Spleen (tissue), 11 donors: ENCODE results near the gene EEF1AKMT4. TPM values are rescaled to one million over a fixed set of nuclear protein-coding genes. Genes with fewer than 3 reads are reported as not detected.

Experiments
- DNase-seq: peaks from one replicate; pipeline ENCODE4 v3.0.0-alpha.2; 2020
- H3K27ac ChIP-seq, 8 donors: fragments of 200-600 bp; sonication (generic) in 7 of 8; 1 replicate in 4 of 8; 2 replicates in 4 of 8; pipeline versions ENCODE4 v1.5.0 to v1.8.0; 2016 to 2021; ENCODE audit warnings: inconsistent platforms in 4 of 8, mild to moderate bottlenecking in 4 of 8, moderate library complexity in 1 of 8
- H3K27me3 ChIP-seq, 7 donors: fragments of 200-600 bp; sonication (generic) in 6 of 7; replicated peaks in 1 of 7; 1 replicate in 4 of 7; 2 replicates in 3 of 7; pipeline versions ENCODE4 v1.5.0 to v1.8.0; 2016 to 2021; ENCODE audit warnings: inconsistent platforms in 3 of 7, mild to moderate bottlenecking in 1 of 7
- H3K36me3 ChIP-seq, 6 donors: fragments of 200-600 bp; sonication (generic) in 5 of 6; 1 replicate in 4 of 6; 2 replicates in 2 of 6; pipeline versions ENCODE4 v1.5.0 to v1.8.0; 2016 to 2021; ENCODE audit warnings: inconsistent platforms in 2 of 6
- H3K4me1 ChIP-seq, 6 donors: fragments of 200-600 bp; sonication (generic) in 5 of 6; 1 replicate in 3 of 6; 2 replicates in 3 of 6; pipeline versions ENCODE4 v1.5.0 to v1.8.0; 2016 to 2021; ENCODE audit warnings: inconsistent platforms in 3 of 6
- H3K4me3 ChIP-seq, 8 donors: fragments of 200-600 bp; sonication (generic) in 7 of 8; 1 replicate in 4 of 8; 2 replicates in 4 of 8; pipeline versions ENCODE4 v1.5.0 to v1.8.0; 2016 to 2021; ENCODE audit warnings: inconsistent platforms in 4 of 8, mild to moderate bottlenecking in 4 of 8, moderate library complexity in 2 of 8
- H3K9me3 ChIP-seq, 8 donors: fragments of 200-600 bp; sonication (generic) in 7 of 8; 1 replicate in 4 of 8; 2 replicates in 4 of 8; pipeline versions ENCODE4 v1.5.0 to v1.8.0; 2016 to 2021; ENCODE audit warnings: inconsistent platforms in 4 of 8
- CTCF ChIP-seq, 11 experiments: fragments of 200-600 bp in 7 of 11; fragments of 450-650 bp in 4 of 11; sonication (generic) in 4 of 11; IDR thresholded peaks in 8 of 11; conservative IDR thresholded peaks in 3 of 11; 1 replicate in 7 of 11; 2 replicates in 4 of 11; pipeline versions ENCODE4 v1.4.0 to v1.8.0; 2016 to 2021; ENCODE audit warnings: antibody characterized with exemption in 11 of 11, inconsistent platforms in 4 of 11, mild to moderate bottlenecking in 1 of 11
- POLR2A ChIP-seq, 3 donors: fragments of 450-650 bp; IDR thresholded peaks; one replicate each; pipeline ENCODE4 v1.5.1; 2017; ENCODE audit warnings: antibody characterized with exemption in 3 of 3, mild to moderate bottlenecking in 1 of 3
- POLR2AphosphoS5 ChIP-seq, 3 donors: sonication (generic); formaldehyde crosslinking; IDR thresholded peaks; one replicate each; pipeline ENCODE4 v1.5.1; 2017; ENCODE audit warnings: antibody characterized with exemption in 3 of 3
- WGBS, 5 donors: extraction: QIAGEN DNeasy Blood & Tissue Kit in 3 of 5; methylation state at CpG; one replicate each; pipeline versions ENCODE4 v1.1.5 to v1.1.7; 2013 to 2018; 5-methylcytosine and 5-hydroxymethylcytosine counted together
- intact Hi-C: fragments of 100-400 bp; cut with DNase I; formaldehyde crosslinking; loops from one replicate; pipeline ENCODE4 v1.15.0; 2023; ENCODE audit warnings: low total_unique reads
- polyA plus RNA-seq, 3 donors: library from polyadenylated mRNA; stranded (reverse); fragments of 200-250 nt; gene quantifications; one replicate each; pipeline ENCODE4 v1.2.1, GENCODE V29; 2013
- total RNA-seq, 7 donors: library from RNA; depleted of rRNA in 3 of 7; stranded (reverse); fragments of >200 nt in 3 of 7; fragmentation: NEBNext Ultra II Directional in 4 of 7; extraction: Animal tissue kit (Norgen Biotek cat#: 25700) in 4 of 7; gene quantifications; one replicate each; pipeline versions ENCODE4 v1.1.0 to v1.2.1, GENCODE V29; 2016 to 2021
- donor health status: healthy with polysubstance abuse.
- donor health status: DM: no; HTN: no; CAD: no; lungs with moderate emphysema.
- donor health status: DM: no; HTN: no; CAD: no.
- donor health status: Bipolar disorder and iron deficiency.
- donor health status: healthy.
- donor health status: DM: no; HTN: no; CAD: no.
- donor health status: DM: yes; HTN: yes; CAD: no.

The EEF1AKMT4 gene
- total and polyA plus RNA-seq, 10 donors: 1.2 to 5.4 (median 3.1) TPM

- Histone ChIP-seq H3K4me1 (no peaks in the 10 kb centered on the region), H3K9me3 (no peaks in the 10 kb centered on the region), H3K27ac (no peak overlapping the region), H3K4me3 (no peak overlapping the region), H3K36me3 (no peaks in the 10 kb centered on the region), H3K27me3 (peaks cover 0 to 34% (median 3%) of the 10 kb centered on the region in 7 donors)
- DNase-seq: no peak
- 87 to 98% (median 90%) methylated on average over 4 of the region's 4 CpGs for WGBS, 5 donors
- TF ChIP-seq POLR2A (IDR thresholded peaks at IDR 0.05) (no peak), POLR2AphosphoS5 (IDR thresholded peaks at IDR 0.05) (no peak), CTCF (IDR thresholded peaks at IDR 0.05 in 8 of 11, conservative IDR thresholded peaks at IDR 0.05 in 3 of 11) (no peak)
- intact Hi-C loops: no loop called here
Measured at GRCh38 chr3:184282941-184283340, 33.5 kb downstream of the EEF1AKMT4 start.

GRCh38 chr3:184283681-184284080 is 34.2 kb downstream of the EEF1AKMT4 start:
- Histone ChIP-seq H3K9me3 (no peaks in the 10 kb centered on the region), H3K4me3 (no peak overlapping the region), H3K27ac (no peak overlapping the region), H3K27me3 (peaks cover 0 to 28% (median 3%) of the 10 kb centered on the region in 7 donors), H3K4me1 (no peaks in the 10 kb centered on the region), H3K36me3 (no peaks in the 10 kb centered on the region)
- intact Hi-C loops: no loop called here
- 88 to 93% (median 89%) methylated on average over 8 of the region's 8 CpGs for WGBS, 5 donors
- TF ChIP-seq POLR2A (IDR thresholded peaks at IDR 0.05): no peak
- no peak for TF ChIP-seq CTCF (IDR thresholded peaks at IDR 0.05 in 8 of 11, conservative IDR thresholded peaks at IDR 0.05 in 3 of 11)
- TF ChIP-seq POLR2AphosphoS5 (IDR thresholded peaks at IDR 0.05): no peak
- no peak for DNase-seq

GRCh38 chr3:184284696-184285095 is 35.2 kb downstream of the EEF1AKMT4 start:
- intact Hi-C loops: no loop called here
- 28 to 40% (median 32%) methylated on average over 3 to 4 of the region's 4 CpGs for WGBS, 5 donors
- no peak overlapping the region for H3K27ac ChIP-seq
- no peak for DNase-seq
- H3K4me1 ChIP-seq: no peaks in the 10 kb centered on the region
- no peaks in the 10 kb centered on the region for H3K36me3 ChIP-seq
- peaks cover 0 to 34% (median 3%) of the 10 kb centered on the region in 7 donors for H3K27me3 ChIP-seq
- TF ChIP-seq POLR2AphosphoS5 (IDR thresholded peaks at IDR 0.05): no peak
- no peak overlapping the region for H3K4me3 ChIP-seq
- H3K9me3 ChIP-seq: no peaks in the 10 kb centered on the region

GRCh38 chr3:184289426-184289938 is 40.0 kb downstream of the EEF1AKMT4 start:
- Histone ChIP-seq H3K36me3 (no peaks in the 10 kb centered on the region), H3K9me3 (no peaks in the 10 kb centered on the region), H3K4me3 (no peak overlapping the region), H3K27me3 (peaks cover 0 to 52% (median 3%) of the 10 kb centered on the region in 7 donors), H3K27ac (no peak overlapping the region), H3K4me1 (no peaks in the 10 kb centered on the region)
- intact Hi-C loops: no loop called here
- DNase-seq: no peak
- WGBS, 5 donors: 12 to 16% (median 14%) methylated on average over 10 of the region's 10 CpGs
- TF ChIP-seq CTCF (IDR thresholded peaks at IDR 0.05 in 8 of 11, conservative IDR thresholded peaks at IDR 0.05 in 3 of 11): peak in 9 of 11 experiments; percentile 22 to 70 (median 42)
- TF ChIP-seq POLR2AphosphoS5 (IDR thresholded peaks at IDR 0.05): no peak

- H3K4me3 ChIP-seq: no peak overlapping the region
- peaks cover 0 to 47% (median 3%) of the 10 kb centered on the region in 7 donors for H3K27me3 ChIP-seq
- DNase-seq: no peak
- no peak overlapping the region for H3K27ac ChIP-seq
- H3K9me3 ChIP-seq: no peaks in the 10 kb centered on the region
- TF ChIP-seq POLR2A (IDR thresholded peaks at IDR 0.05): no peak
- no peak for TF ChIP-seq CTCF (IDR thresholded peaks at IDR 0.05 in 8 of 11, conservative IDR thresholded peaks at IDR 0.05 in 3 of 11)
- no peak for TF ChIP-seq POLR2AphosphoS5 (IDR thresholded peaks at IDR 0.05)
- no peaks in the 10 kb centered on the region for H3K36me3 ChIP-seq
- no peaks in the 10 kb centered on the region for H3K4me1 ChIP-seq
- 77 to 91% (median 86%) methylated on average over 7 to 10 of the region's 10 CpGs for WGBS, 5 donors
- intact Hi-C loops: no loop called here
Measured at GRCh38 chr3:184290331-184290730, 40.9 kb downstream of the EEF1AKMT4 start.
